Measurements from ENCODE around the gene ST6GALNAC2.
"Not testable (repeated sequence)": the region's sequence is repeated elsewhere in the genome, so short reads cannot be mapped to it uniquely, and the experiment has no call there.

The ST6GALNAC2 gene

GRCh38 chr17:76527430-76528111, 58.1 kb downstream of the ST6GALNAC2 start:
- DNase-seq (ENCODE audit: low read depth) = no peak

GRCh38 chr17:76527016-76527415, 58.6 kb downstream of the ST6GALNAC2 start:
- DNase-seq (ENCODE audit: low read depth) = not testable (repeated sequence)

GRCh38 chr17:76525513-76525833, 60.2 kb downstream of the ST6GALNAC2 start:
- not testable (repeated sequence) for DNase-seq (ENCODE audit: low read depth)

- DNase-seq (ENCODE audit: low read depth) = no peak
These were observed 60.8 kb downstream of the ST6GALNAC2 start for GRCh38 chr17:76524598-76525512.

GRCh38 chr17:76523084-76524037, 62.3 kb downstream of the ST6GALNAC2 start:
- DNase-seq (ENCODE audit: low read depth) = no peak

GRCh38 chr17:76521683-76522082, 64.0 kb downstream of the ST6GALNAC2 start:
- not testable (repeated sequence) for DNase-seq (ENCODE audit: low read depth)

- no peak for DNase-seq (ENCODE audit: low read depth)
These were observed 64.4 kb downstream of the ST6GALNAC2 start for GRCh38 chr17:76521262-76521661.

GRCh38 chr17:76519048-76519966, 66.4 kb downstream of the ST6GALNAC2 start:
- DNase-seq (ENCODE audit: low read depth) = no peak

GRCh38 chr17:76517638-76518038, 68.0 kb downstream of the ST6GALNAC2 start:
- no peak for DNase-seq (ENCODE audit: low read depth)
